HG02943 (cell line): ENCODE data around the gene TIMM9.
"Not testable (repeated sequence)": the region's sequence is repeated elsewhere in the genome, so short reads cannot be mapped to it uniquely, and the experiment has no call there.

ENCODE experiments used
- ATAC-seq: cut with Tn5 transposase; IDR thresholded peaks from one replicate; pipeline ENCODE4 v1.9.1; 2021; ENCODE audit warnings: mild to moderate bottlenecking, low read depth, moderate library complexity; ENCODE audit not compliant: unreplicated experiment

Gene TIMM9

GRCh38 chr14:58427281-58428117 lies at the start of gene TIMM9, which contains the start of gene KIAA0586:
Gene TIMM9, minus strand, starts transcription at chr14:58427531. Its CDS starts 15,586 bp downstream, at chr14:58411945.
Gene KIAA0586, plus strand, starts transcription at chr14:58427719. Its CDS starts 546 bp downstream, at chr14:58428265.
- ATAC-seq, result peak; percentile 94

- ATAC-seq, result no peak
Measured at GRCh38 chr14:58476320-58476719, 49.0 kb upstream of the TIMM9 start.

GRCh38 chr14:58469309-58469708 lies 42.0 kb upstream of the TIMM9 start:
- ATAC-seq, result no peak

- no peak for ATAC-seq
Measured at GRCh38 chr14:58467575-58467974, 40.2 kb upstream of the TIMM9 start.

- no peak for ATAC-seq
Measured at GRCh38 chr14:58466459-58466858, 39.1 kb upstream of the TIMM9 start.

GRCh38 chr14:58465421-58465820 lies 38.1 kb upstream of the TIMM9 start:
- ATAC-seq, result no peak

GRCh38 chr14:58464652-58465051 lies 37.3 kb upstream of the TIMM9 start:
- ATAC-seq, result no peak

GRCh38 chr14:58463147-58463546 lies 35.8 kb upstream of the TIMM9 start:
- no peak for ATAC-seq

GRCh38 chr14:58460772-58461171 lies 33.4 kb upstream of the TIMM9 start:
- ATAC-seq, result no peak

- no peak for ATAC-seq
Measured at GRCh38 chr14:58455593-58456265, 28.4 kb upstream of the TIMM9 start.

GRCh38 chr14:58444627-58445026 lies 17.3 kb upstream of the TIMM9 start:
- ATAC-seq, result no peak

- ATAC-seq, result no peak
Measured at GRCh38 chr14:58439476-58439875, 12.1 kb upstream of the TIMM9 start.

- ATAC-seq, result no peak
Measured at GRCh38 chr14:58430156-58430555, 2.8 kb upstream of the TIMM9 start.

GRCh38 chr14:58428118-58428683 lies 870 bp upstream of the TIMM9 start:
- ATAC-seq, result no peak

GRCh38 chr14:58426670-58427280 lies 556 bp downstream of the TIMM9 start:
- peak; percentile 45 for ATAC-seq

GRCh38 chr14:58416934-58417333 lies 10.4 kb downstream of the TIMM9 start:
- ATAC-seq, result not testable (repeated sequence)

GRCh38 chr14:58415636-58416547 lies 11.4 kb downstream of the TIMM9 start:
- no peak for ATAC-seq

- no peak for ATAC-seq
Measured at GRCh38 chr14:58414845-58415244, 12.5 kb downstream of the TIMM9 start.

- no peak for ATAC-seq
Measured at GRCh38 chr14:58408681-58409215, 18.6 kb downstream of the TIMM9 start.

- ATAC-seq, result no peak
Measured at GRCh38 chr14:58401587-58401986, 25.7 kb downstream of the TIMM9 start.
